Psoas muscle (tissue), 8 donors: Measurements from ENCODE around the gene PGS1. TPM values are rescaled to one million over a fixed set of nuclear protein-coding genes. Genes with fewer than 3 reads are reported as not detected.

ENCODE experiments used
- ATAC-seq, 4 donors: fragments of 200-7000 bp; cut with Tn5 transposase; one replicate each; pipeline ENCODE4 v1.9.1; 2020; ENCODE audit warnings: moderate library complexity in 3 of 4, mild to moderate bottlenecking in 2 of 4
- DNase-seq, 2 donors: peaks; one replicate each; pipeline ENCODE4 v3.0.0-alpha.2; 2020
- H3K27ac ChIP-seq: fragments of 200-600 bp; one replicate; pipeline ENCODE4 v1.8.0; 2022
- H3K27me3 ChIP-seq, 3 donors: fragments of 200-600 bp in 1 of 3; one replicate each; pipeline versions ENCODE4 v1.6.1 to v1.8.0; 2013 to 2022; ENCODE audit warnings: low read length in 2 of 3, mild to moderate bottlenecking in 2 of 3, moderate library complexity in 1 of 3; ENCODE audit not compliant: insufficient read depth in 3 of 3
- H3K36me3 ChIP-seq, 2 donors: fragments of 200-600 bp in 1 of 2; one replicate each; pipeline versions ENCODE4 v1.6.1 to v1.8.0; 2013 to 2022; ENCODE audit warnings: low read depth in 1 of 2, mild to moderate bottlenecking in 1 of 2, moderate library complexity in 1 of 2; ENCODE audit not compliant: insufficient read depth in 1 of 2
- H3K4me1 ChIP-seq: fragments of 200-600 bp; one replicate; pipeline ENCODE4 v1.8.0; 2022
- H3K4me3 ChIP-seq: fragments of 200-600 bp; one replicate; pipeline ENCODE4 v1.8.0; 2022; ENCODE audit warnings: mild to moderate bottlenecking
- H3K9me3 ChIP-seq: fragments of 200-600 bp; one replicate; pipeline ENCODE4 v1.8.0; 2022
- CTCF ChIP-seq: fragments of 200-600 bp; IDR thresholded peaks from one replicate; pipeline ENCODE4 v1.8.0; 2022; ENCODE audit warnings: antibody characterized with exemption
- WGBS, 3 donors: extraction: QIAGEN DNeasy Blood & Tissue Kit; methylation state at CpG; one replicate each; pipeline versions ENCODE4 v1.1.6 to v1.1.7; 2013; 5-methylcytosine and 5-hydroxymethylcytosine counted together
- intact Hi-C, 2 donors: fragments of 100-400 bp; cut with DNase I; formaldehyde crosslinking; loops; one replicate each; pipeline versions ENCODE4 v1.11.0 to v1.14.2; 2022
- polyA plus RNA-seq, 3 donors: library from polyadenylated mRNA; stranded (reverse); fragments of 200-250 nt; gene quantifications; one replicate each; pipeline ENCODE4 v1.2.3, GENCODE V29; 2013
- total RNA-seq, 4 donors: library from RNA; stranded (reverse); fragmentation: NEBNext Ultra II Directional in 2 of 4; extraction: Animal tissue kit (Norgen Biotek cat#: 25700) in 2 of 4; gene quantifications; one replicate each; pipeline versions ENCODE4 v1.2.1 to v1.2.4, GENCODE V29; 2021 to 2023
- donor health status: healthy with polysubstance abuse.
- donor health status: DM: no; HTN: no; CAD: no; lungs with moderate emphysema.
- donor health status: Bipolar disorder and iron deficiency.
- donor health status: healthy.
- donor health status: DM: yes; HTN: yes; CAD: no.
- donor health status: DM: no; HTN: no; CAD: no.
- donor health status: DM: no; HTN: no; CAD: no.
- donor health status: DM: yes; HTN: yes; CAD: no.

Gene PGS1
- total and polyA plus RNA-seq, 7 donors: 10.2 to 24.2 (median 16.3) TPM

GRCh38 chr17:78340183-78340955 is 38.1 kb upstream of the PGS1 start:
- ATAC-seq (no peak), DNase-seq (no peak)
- Histone ChIP-seq H3K9me3 (no peaks in the 10 kb centered on the region), H3K4me3 (no peak overlapping the region), H3K4me1 (peaks cover 40% of the 10 kb centered on the region), H3K36me3 (no peaks in the 10 kb centered on the region), H3K27ac (peak overlapping the region; percentile 98), H3K27me3 (no peaks in the 10 kb centered on the region)
- 80 to 85% (median 84%) methylated on average over 10 of the region's 10 CpGs for WGBS, 3 donors
- no peak for TF ChIP-seq CTCF
- intact Hi-C loops: no loop called here

DNA sequence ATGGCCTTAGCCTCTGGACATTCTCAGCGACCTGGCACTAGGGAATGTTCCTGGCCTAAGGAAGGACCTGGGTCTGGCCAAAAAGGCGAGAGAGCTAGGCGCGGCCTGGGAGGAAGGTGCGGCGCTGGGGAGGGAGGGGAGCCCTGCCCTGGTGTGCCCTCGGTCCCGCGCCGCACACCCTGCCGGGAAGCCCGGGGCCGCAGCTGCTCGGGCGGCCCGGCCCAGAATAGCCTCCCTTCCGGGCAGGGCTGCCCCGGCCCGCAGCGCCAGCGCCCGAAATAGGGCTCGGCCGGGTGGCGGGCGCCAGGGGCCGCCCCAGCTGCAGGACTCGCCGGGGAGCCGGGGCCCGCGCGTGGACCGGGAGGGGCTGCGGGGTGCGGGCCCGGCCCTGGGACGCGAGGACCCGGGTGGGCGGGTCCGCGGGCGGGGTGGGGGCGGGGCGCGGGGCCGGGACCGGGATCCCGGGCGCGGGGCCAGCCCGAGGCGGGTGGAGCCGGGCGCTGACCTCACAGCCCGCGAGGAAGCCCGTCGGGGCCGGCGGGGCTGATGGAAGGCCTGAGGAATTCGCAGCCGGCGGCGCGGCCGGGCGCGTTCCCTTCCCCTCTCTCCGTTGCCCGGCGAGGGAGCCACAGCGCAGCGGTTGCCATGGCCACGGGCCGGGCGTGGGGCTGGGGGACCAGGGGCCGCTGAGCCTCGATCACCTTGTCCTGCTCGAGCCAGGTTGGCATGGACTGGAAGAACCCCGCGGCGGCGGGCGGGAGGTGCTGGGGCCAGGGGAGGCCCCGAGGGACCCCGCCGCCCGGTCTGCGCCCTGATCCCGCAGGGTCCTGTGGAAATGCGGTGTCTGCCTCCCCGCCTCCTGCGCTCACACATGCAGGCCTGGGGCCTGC is 36.6 kb upstream of the PGS1 start:
- Histone ChIP-seq H3K27ac (peak overlapping the region; percentile 98), H3K36me3 (no peaks in the 10 kb centered on the region), H3K9me3 (no peaks in the 10 kb centered on the region), H3K4me1 (peaks cover 53% of the 10 kb centered on the region), H3K27me3 (no peaks in the 10 kb centered on the region), H3K4me3 (peak overlapping the region; percentile 56)
- TF ChIP-seq CTCF: no peak
- DNase-seq (peak; percentile 84 to 89), ATAC-seq (peak; percentile 72 to 77 (median 72))
- WGBS, 3 donors: 3 to 6% (median 5%) methylated on average over 29 to 95 of the region's 95 CpGs
- intact Hi-C loops: no loop called here

DNA sequence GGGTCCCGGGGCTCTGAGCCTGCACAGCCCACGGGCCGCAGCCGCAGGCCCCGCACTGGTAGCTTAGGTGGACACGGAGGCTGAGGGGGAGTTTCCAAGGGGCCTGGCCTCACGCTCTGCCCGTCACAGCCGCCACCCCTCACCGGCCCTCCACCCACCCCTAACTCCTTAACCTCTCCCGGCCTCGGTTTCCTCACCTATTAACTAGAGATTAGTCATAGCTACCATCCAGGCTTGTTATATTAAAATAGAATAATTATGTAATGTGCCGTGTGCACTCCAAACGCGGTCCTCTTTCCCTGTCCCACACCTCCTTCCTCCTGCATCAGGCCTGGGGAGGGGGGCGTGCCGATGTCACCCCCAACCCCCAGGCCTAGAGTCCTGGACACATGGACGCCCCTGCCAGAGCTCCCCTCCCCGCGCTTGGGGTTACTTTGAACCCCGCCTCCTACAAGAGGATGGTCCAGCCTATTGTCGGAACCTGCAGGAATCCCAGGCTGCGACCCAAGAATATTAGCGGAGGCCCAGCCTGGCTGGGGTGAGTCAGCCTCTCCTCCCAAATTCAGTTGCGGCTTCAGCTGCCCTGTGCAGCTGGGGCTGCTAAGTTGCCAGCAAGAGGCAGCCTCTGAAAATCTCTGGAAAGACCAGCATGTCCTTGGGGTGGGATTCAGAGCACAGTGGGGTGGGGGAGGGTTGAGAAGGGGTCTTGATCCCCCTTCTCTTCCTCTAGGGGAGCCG is 35.8 kb upstream of the PGS1 start:
- DNase-seq: peak; percentile 78 to 85
- H3K4me1 ChIP-seq: peaks cover 61% of the 10 kb centered on the region
- ATAC-seq: peak; percentile 56 to 67 (median 63)
- H3K27ac ChIP-seq: peak overlapping the region; percentile 98
- no peaks in the 10 kb centered on the region for H3K27me3 ChIP-seq
- WGBS, 3 donors: 9 to 17% (median 14%) methylated on average over 24 to 26 of the region's 26 CpGs
- no peaks in the 10 kb centered on the region for H3K9me3 ChIP-seq
- peak overlapping the region; percentile 56 for H3K4me3 ChIP-seq
- H3K36me3 ChIP-seq: no peaks in the 10 kb centered on the region
- intact Hi-C loops: no loop called here
- no peak for TF ChIP-seq CTCF

GRCh38 chr17:78343187-78343542 is 35.3 kb upstream of the PGS1 start:
- H3K9me3 ChIP-seq: no peaks in the 10 kb centered on the region
- 23 to 40% (median 34%) methylated on average over 4 to 5 of the region's 5 CpGs for WGBS, 3 donors
- peak overlapping the region; percentile 56 for H3K4me3 ChIP-seq
- no peaks in the 10 kb centered on the region for H3K27me3 ChIP-seq
- H3K4me1 ChIP-seq: peaks cover 63% of the 10 kb centered on the region
- TF ChIP-seq CTCF: no peak
- ATAC-seq (peak in 3 of 4 donors; percentile 17 to 23 (median 20)), DNase-seq (peak; percentile 83 to 87)
- no peaks in the 10 kb centered on the region for H3K36me3 ChIP-seq
- peak overlapping the region; percentile 98 for H3K27ac ChIP-seq
- intact Hi-C loops: no loop called here
